NCI-H69 (cell line): ENCODE measurements around the gene XIRP1.

Experiments used
- DNase-seq: peaks from one replicate; lab custom pipeline; 2025; lab: John Stamatoyannopoulos, UW

The XIRP1 gene

GRCh38 chr3:39165518-39165917 lies 26.9 kb downstream of the XIRP1 start:
- DNase-seq = no peak

- DNase-seq = no peak
Measured at GRCh38 chr3:39164414-39164813, 28.0 kb downstream of the XIRP1 start.

- DNase-seq = no peak
Measured at GRCh38 chr3:39158148-39158715, 34.2 kb downstream of the XIRP1 start.

GRCh38 chr3:39157359-39157758 lies 35.0 kb downstream of the XIRP1 start:
- no peak for DNase-seq

DNA sequence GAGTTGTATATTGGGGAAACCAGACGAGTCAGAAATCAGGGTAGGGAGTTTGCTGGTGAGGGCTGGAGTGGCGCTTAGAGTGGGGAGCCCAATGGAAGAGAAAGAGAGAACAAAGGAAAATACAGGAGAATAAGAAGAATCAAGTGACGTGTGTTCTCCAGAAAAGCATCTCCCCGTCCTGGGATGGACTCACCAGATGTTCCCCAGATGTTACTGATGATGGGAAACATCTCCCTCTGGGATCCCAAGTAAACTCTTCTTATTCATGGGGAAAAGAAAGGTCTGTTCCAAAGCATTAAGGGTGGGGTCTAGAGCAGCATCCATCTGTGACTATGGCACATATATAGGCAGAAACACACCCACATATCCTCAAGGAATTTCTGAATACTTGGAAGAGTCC lies 36.0 kb downstream of the XIRP1 start:
- DNase-seq = no peak

- DNase-seq = peak; percentile 22
Measured at GRCh38 chr3:39154280-39155021, 37.9 kb downstream of the XIRP1 start.

DNA sequence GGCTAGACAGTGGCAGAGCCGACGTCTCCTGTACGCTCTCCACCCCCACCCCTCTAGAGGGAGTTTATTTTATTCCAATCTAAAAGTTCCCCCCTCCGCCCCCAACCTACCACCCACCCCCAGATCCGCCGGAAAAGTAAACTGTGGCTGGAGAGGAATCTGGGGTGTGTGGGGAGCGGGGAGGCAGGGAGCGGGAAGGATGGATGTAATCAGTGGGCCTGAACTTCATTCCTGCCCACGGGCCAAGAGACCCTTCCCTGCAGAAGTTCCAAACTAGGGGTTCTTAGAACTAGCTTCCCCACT lies 38.5 kb downstream of the XIRP1 start:
- DNase-seq = no peak

- peak; percentile 74 for DNase-seq
Measured at GRCh38 chr3:39150803-39151631, 41.4 kb downstream of the XIRP1 start.

DNA sequence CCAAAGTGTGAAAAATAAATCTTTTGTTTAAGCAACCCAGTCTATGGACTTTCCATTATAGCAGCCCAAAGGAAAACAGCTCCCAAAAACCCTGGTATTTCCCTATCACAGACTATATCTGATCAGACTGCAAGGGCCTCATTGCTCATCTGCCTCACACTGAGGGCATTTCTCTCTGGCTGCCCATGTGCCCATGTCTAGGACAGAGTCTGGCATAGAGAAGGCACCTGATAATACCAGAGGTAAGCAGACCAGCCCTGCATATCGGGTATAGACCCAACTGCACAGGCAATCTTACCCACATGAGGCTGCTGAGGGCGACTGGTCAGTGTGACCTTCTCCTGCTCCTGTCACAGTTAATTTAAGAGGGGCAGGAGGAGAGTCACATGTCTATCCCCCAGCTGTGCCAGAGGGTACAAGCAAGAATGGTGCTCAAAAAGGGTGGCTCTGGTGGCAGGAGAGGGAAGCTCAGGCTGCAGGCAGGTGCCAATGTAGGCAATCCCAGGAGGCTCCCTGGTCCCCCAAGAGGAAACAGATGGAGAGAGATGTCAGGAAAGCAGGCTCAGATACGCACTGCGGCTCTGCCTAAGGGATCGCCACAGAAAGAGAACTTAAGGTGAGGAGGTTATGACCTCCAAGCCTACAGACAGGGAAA lies 42.1 kb downstream of the XIRP1 start:
- peak; percentile 63 for DNase-seq

- DNase-seq = peak; percentile 12
Measured at GRCh38 chr3:39149498-39150147, 42.8 kb downstream of the XIRP1 start.

GRCh38 chr3:39149059-39149455 lies 43.3 kb downstream of the XIRP1 start:
- DNase-seq = no peak

- DNase-seq = peak; percentile 69
Measured at GRCh38 chr3:39148435-39149058, 43.8 kb downstream of the XIRP1 start.

GRCh38 chr3:39147711-39148434 lies 44.5 kb downstream of the XIRP1 start:
- DNase-seq = peak; percentile 55

DNA sequence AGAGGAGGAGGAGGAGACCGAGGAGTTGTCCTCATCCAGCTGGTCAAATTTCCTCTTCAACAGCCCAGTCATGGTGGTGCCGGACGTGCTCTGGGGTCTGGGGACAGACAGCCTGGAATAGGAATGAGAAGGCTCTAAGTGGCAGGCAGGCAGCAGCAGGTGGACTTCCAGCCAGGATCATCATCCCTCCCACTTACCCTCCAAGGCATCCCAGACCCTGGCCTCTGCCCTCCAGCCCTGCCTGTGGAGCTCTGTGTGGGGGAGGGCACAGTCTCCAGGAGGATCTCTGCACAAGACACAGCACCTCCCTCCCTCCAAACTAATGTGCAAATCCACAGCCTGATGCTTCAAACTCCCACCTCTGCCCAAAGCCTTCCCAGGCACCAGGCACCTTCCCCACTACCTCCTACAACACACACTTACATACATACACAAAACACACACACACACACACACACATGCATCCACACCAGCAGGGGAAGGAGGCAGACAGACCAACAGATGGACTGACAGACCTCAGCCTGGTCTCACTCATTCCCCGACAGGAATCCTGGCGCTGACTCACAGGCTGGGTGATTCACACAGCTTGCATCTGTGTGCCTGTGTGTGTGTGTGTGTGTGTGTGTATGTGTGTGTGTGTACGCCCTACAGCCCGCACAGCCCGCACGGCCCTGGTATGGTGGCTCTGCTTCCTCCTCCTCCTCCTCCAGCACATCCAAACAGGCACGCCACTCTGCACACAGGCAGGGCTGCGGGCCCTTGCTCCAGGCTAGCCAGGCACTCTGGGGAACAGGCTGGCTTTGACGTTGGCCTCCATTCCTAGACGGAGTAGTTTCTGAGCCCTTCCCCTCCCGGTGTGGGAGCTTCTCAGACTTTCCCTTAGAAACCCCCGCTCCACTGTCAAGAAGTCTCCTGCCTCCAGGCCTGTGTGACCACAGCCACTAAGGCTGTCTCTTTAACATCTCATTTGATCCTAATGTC lies 45.5 kb downstream of the XIRP1 start:
- peak; percentile 77 for DNase-seq

GRCh38 chr3:39146083-39146501 lies 46.3 kb downstream of the XIRP1 start:
- no peak for DNase-seq

GRCh38 chr3:39144748-39145380 lies 47.5 kb downstream of the XIRP1 start:
- no peak for DNase-seq

DNA sequence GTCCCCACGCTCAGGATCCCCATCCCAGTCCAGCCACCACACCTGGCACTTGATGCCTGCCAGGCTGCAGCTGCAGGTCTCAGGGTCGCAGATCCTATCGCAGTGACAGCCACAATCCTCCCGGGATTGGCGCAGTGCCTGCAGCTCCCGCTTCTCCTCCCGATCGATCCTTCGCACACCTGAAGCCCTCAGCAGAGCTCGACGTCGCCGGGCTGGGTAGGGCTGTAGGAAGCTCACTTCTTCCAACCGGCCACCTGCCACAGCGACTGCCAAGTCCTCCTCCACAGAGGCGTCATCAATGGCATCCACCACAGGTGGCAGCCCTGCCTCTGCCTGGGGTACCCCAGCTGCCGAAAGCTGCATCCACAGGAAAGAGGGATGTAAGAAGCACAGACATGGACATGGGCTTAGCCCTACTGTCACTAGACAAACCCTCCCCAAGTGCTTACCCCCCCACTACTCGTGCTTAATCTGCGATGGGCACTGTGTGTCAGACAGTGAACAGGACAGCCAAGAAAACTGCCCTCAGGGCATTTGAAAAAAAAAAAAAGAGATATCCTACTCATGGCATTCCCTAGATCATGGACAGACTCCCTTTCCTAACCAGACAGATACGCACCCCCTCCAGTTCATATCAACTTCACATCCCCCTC lies 48.2 kb downstream of the XIRP1 start:
- peak; percentile 33 for DNase-seq

DNA sequence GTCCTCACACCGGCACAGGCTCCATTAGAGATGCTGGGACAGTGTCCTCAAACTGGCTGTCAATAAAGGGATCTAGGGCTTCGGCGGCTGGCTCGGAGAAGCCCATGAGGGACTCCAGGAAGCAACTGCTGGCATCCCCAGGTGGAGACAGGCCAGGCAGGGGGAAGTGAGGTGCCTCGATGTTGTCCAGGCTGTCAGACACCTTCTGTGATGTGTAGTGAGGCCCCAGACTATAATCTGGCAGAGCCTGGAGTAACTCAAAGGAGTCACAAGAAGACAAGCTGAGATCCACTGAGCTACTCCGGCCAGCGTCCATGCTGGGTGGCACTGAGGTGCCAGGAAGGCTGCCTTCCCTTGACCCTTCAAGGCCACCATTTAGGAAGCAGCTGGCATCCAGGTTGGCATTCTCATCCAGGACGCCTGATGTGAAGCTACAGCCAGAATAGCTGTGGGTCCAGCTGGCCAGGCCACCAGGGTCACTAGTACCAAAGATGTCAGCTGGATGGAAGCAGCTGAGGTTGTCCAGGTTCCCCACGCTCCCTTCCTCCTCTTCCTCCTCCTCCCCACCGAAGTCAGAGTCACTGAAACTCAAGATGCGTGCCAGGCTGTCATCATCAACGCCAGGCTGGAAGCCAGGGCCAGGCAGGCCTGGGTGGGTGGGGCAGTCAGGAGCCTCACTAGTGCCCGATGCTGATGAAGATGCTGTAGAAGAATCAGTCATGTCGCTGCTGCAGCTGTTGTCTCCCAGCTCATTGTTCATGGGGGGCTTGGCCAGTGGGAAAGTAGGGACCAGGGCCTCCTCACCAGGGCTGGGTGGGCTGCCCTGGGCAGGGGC lies 49.1 kb downstream of the XIRP1 start:
- DNase-seq = no peak
